DND-41 (cell line): Measurements from ENCODE around the gene TRPM5.

Source experiments
- ATAC-seq: fragments of 200-7000 bp; cut with Tn5 transposase; 3 replicates; pipeline ENCODE4 v1.9.1; 2021; ENCODE audit warnings: low read depth; ENCODE audit not compliant: insufficient read depth
- DNase-seq: peaks from one replicate; pipeline ENCODE4 v3.0.0-alpha.2; 2020
- H2AFZ ChIP-seq: 2 replicates; pipeline ENCODE4 v1.6.0; 2012; ENCODE audit warnings: low read depth, low read length
- H3K27ac ChIP-seq: 2 replicates; pipeline ENCODE4 v1.5.1; 2012; ENCODE audit warnings: low read length, inconsistent platforms
- H3K27me3 ChIP-seq: fragments of 200-600 bp; sonication (generic); 2 replicates; pipeline ENCODE4 v1.6.0; 2012; ENCODE audit warnings: low read length, mild to moderate bottlenecking, inconsistent platforms; ENCODE audit not compliant: insufficient read depth, poor library complexity
- H3K36me3 ChIP-seq: 2 replicates; pipeline ENCODE4 v1.5.1; 2012; ENCODE audit warnings: low read length, inconsistent platforms; ENCODE audit not compliant: insufficient read depth
- H3K4me1 ChIP-seq: 2 replicates; pipeline ENCODE4 v1.5.1; 2012; ENCODE audit warnings: mild to moderate bottlenecking, low read length; ENCODE audit not compliant: insufficient read depth
- H3K4me2 ChIP-seq: 2 replicates; pipeline ENCODE4 v1.6.0; 2012; ENCODE audit warnings: mild to moderate bottlenecking, moderate library complexity, low read length, inconsistent platforms; ENCODE audit not compliant: insufficient read depth
- H3K4me3 ChIP-seq, 2 experiments: fragments of 200-600 bp in 1 of 2; shearing (Covaris generic) in 1 of 2; 2 replicates each; pipeline ENCODE4 v1.5.1; 2012 to 2016; ENCODE audit warnings: inconsistent platforms in 2 of 2, low read length in 2 of 2, mild to moderate bottlenecking in 2 of 2, low read depth in 1 of 2, moderate library complexity in 1 of 2
- H3K79me2 ChIP-seq: 2 replicates; pipeline ENCODE4 v1.6.0; 2012; ENCODE audit warnings: low read length, inconsistent platforms; ENCODE audit not compliant: insufficient read depth
- H3K9ac ChIP-seq: 2 replicates; pipeline ENCODE4 v1.6.0; 2012; ENCODE audit warnings: low read depth, mild to moderate bottlenecking, inconsistent platforms, low read length, moderate library complexity
- H3K9me3 ChIP-seq: 2 replicates; pipeline ENCODE4 v1.5.1; 2012; ENCODE audit warnings: low read length, moderate library complexity, mild to moderate bottlenecking, inconsistent platforms; ENCODE audit not compliant: insufficient read depth, severe bottlenecking
- H4K20me1 ChIP-seq: 2 replicates; pipeline ENCODE4 v1.6.0; 2012; ENCODE audit warnings: low read length; ENCODE audit not compliant: insufficient read depth
- CTCF ChIP-seq: IDR thresholded peaks from 2 replicates; pipeline ENCODE4 v1.5.1; 2012; ENCODE audit warnings: borderline replicate concordance, low read length, moderate library complexity, mild to moderate bottlenecking; ENCODE audit not compliant: poor library complexity, severe bottlenecking; ENCODE audit errors: extremely low read depth
- EZH2 ChIP-seq: IDR thresholded peaks from 3 replicates; pipeline ENCODE4 v1.6.1; 2012; ENCODE audit warnings: borderline replicate concordance, low read depth, mild to moderate bottlenecking, moderate library complexity, low read length, inconsistent platforms; ENCODE audit not compliant: severe bottlenecking

Gene TRPM5

DNA sequence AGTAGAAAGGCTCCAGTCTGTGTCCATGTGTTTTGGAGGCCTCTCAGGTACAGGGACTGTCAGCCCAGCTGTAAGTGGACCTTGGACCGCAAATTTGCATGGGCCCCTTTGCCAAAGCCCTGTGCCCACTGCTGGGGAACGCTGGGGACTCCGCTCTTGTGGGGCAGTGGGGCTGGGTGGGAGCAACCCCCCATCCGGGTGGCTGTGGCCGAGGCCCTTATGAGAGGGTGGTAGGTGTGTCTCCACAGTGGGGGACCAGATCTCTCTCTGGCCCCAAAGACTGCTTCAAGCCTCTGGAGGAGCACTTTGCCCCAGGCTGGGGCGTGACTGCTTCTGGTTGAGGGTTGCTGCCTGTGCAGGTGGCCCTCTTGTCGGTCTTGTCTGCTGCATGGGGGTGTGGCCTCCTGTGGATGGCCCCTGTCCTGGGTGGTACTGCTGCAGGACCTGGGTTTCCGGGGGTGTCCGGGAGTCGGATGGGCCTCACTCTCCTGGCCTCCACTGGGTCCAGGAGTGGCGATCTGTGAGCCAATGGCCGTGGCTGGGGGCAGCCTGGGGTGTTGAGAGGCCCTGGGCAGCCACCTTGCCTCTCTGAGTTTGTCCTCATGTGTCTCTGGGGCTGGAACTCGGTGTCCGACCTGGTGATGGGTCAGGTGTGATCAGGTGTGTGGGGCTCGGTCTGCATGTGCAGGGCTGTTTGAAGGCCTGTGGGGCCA is 16.4 kb upstream of the TRPM5 start:
- peaks cover 6% of the 10 kb centered on the region for H4K20me1 ChIP-seq
- ATAC-seq (no peak), DNase-seq (no peak)
- no peak overlapping the region for H3K4me3 ChIP-seq
- no peaks in the 10 kb centered on the region for H3K27me3 ChIP-seq
- H3K9ac ChIP-seq = no peak overlapping the region
- TF ChIP-seq CTCF = no peak
- no peak for TF ChIP-seq EZH2
- no peaks in the 10 kb centered on the region for H3K79me2 ChIP-seq
- no peaks in the 10 kb centered on the region for H3K36me3 ChIP-seq
- H2AFZ ChIP-seq = no peak overlapping the region
- no peaks in the 10 kb centered on the region for H3K9me3 ChIP-seq
- no peak overlapping the region for H3K27ac ChIP-seq
- no peak overlapping the region for H3K4me2 ChIP-seq
- no peaks in the 10 kb centered on the region for H3K4me1 ChIP-seq

DNA sequence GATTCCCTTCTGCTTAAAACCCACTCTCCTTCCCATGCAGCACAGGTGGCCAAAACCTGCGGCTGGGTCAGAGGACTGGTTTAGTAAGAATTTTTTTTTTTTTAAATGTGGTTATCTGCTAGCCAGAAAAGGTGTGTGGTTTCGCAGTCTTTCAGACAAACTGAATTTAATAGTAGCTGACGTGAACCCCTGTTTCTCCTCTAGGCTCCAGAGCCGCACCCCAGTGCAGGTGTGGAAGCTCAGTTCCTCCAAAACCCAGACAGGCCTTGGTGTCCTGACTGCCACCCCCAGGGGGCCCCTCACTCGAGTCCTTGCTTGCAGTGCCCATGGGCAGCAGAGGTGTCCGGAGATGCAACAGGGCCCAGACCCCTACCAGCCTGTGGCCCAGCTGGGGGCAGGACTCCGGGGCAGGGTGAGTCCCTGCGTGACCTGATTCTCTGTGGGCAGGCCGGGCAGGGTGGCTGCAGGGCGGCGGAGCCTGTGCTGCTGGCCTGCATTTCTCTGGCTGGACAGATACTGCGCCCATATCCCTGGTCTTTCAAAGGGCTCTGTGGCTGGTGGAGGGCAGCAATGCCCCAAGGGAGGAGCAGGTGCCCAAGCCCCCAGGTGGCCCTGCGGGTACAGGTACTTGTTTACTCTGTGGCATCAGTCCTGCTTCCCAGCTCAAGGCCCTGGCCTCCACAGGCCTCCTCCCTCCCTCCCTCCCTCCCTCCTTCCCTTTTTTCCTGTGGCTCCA is 15.7 kb upstream of the TRPM5 start:
- H2AFZ ChIP-seq = no peak overlapping the region
- no peaks in the 10 kb centered on the region for H3K27me3 ChIP-seq
- H3K4me2 ChIP-seq = no peak overlapping the region
- no peaks in the 10 kb centered on the region for H3K9me3 ChIP-seq
- H3K79me2 ChIP-seq = no peaks in the 10 kb centered on the region
- H3K27ac ChIP-seq = no peak overlapping the region
- DNase-seq = no peak
- H3K4me3 ChIP-seq = no peak overlapping the region
- no peak for ATAC-seq
- no peak overlapping the region for H3K9ac ChIP-seq
- peaks cover 4% of the 10 kb centered on the region for H4K20me1 ChIP-seq
- TF ChIP-seq EZH2 = no peak
- H3K4me1 ChIP-seq = no peaks in the 10 kb centered on the region
- no peaks in the 10 kb centered on the region for H3K36me3 ChIP-seq

DNA sequence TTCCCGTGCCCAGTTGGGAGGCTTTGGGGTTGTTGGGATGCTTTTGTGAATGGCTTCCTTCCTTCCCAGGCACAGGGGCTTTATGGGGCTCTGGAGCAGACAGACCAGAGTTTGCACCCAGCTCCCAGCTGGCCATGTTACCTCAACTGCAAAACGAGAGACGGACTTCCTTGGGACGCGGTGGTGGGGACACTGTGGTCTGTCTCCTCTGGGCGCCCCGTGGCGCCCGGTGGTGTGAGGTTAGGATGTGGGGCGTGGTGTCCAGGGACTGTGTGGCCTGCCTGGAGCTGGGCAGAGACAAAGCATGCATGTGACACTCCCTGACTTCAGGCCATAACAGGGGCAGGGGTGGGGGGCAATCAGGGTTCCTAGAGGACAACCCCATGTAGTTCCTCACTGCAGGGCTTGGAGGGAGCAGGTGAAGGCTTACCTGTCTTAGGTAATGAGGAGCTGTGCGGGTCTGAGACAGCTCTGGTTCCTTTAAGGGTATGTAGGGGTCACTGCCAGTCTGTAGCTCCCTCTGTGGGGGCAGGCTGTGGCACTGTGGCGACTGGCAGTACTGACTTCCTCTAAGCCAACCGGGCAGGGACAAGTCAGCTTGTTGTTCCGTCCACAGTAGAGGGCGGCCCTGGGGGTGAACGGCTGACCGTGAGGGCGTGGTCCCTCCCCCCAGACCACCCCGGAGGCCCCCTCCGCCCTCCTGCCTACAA is 14.9 kb upstream of the TRPM5 start:
- Histone ChIP-seq H3K27me3 (no peaks in the 10 kb centered on the region), H4K20me1 (peaks cover 4% of the 10 kb centered on the region), H3K27ac (no peak overlapping the region), H3K79me2 (no peaks in the 10 kb centered on the region), H2AFZ (no peak overlapping the region), H3K9me3 (no peaks in the 10 kb centered on the region), H3K4me2 (no peak overlapping the region), H3K4me1 (no peaks in the 10 kb centered on the region), H3K36me3 (no peaks in the 10 kb centered on the region), H3K9ac (no peak overlapping the region), H3K4me3 (no peak overlapping the region)
- ATAC-seq = no peak
- no peak for DNase-seq
- TF ChIP-seq CTCF (no peak), EZH2 (no peak)

DNA sequence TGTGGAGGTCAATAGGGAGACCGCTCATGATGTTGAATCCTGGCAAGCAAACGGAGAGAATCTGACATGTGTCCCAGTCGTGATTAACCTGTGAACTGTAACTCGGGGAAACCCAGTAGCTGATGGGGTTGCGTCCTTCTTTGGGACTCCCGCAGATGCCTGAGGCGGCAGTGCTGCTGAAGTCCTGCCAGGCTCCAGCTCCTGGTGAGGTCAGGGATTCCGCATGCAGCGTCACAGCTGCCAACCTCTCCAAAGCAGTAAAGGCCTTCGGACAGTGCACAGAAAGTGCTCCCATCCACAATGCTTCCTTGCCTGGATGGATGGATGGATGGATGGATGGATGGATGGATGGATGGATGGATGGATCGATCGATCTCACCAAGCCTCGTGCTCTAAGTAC is 14.0 kb upstream of the TRPM5 start:
- DNase-seq = no peak
- ATAC-seq = no peak
- Histone ChIP-seq H3K36me3 (no peaks in the 10 kb centered on the region), H3K9me3 (no peaks in the 10 kb centered on the region), H3K4me2 (no peak overlapping the region), H2AFZ (no peak overlapping the region), H3K9ac (no peak overlapping the region), H3K79me2 (no peaks in the 10 kb centered on the region), H3K4me3 (no peak overlapping the region), H3K4me1 (no peaks in the 10 kb centered on the region), H3K27me3 (no peaks in the 10 kb centered on the region), H3K27ac (no peak overlapping the region), H4K20me1 (no peaks in the 10 kb centered on the region)
- TF ChIP-seq CTCF (no peak), EZH2 (no peak)
